HG02981 (cell line): ENCODE results near the gene MDFI.

ENCODE experiments used
- ATAC-seq: cut with Tn5 transposase; IDR thresholded peaks from one replicate; pipeline ENCODE4 v1.9.1; 2021; ENCODE audit warnings: mild to moderate bottlenecking, moderate library complexity; ENCODE audit not compliant: unreplicated experiment

MDFI gene

GRCh38 chr6:41630946-41631345 is 7.3 kb upstream of the MDFI start:
- ATAC-seq = no peak

- no peak for ATAC-seq
Measured at GRCh38 chr6:41633056-41633634, 5.1 kb upstream of the MDFI start.

- ATAC-seq = no peak
Measured at GRCh38 chr6:41634657-41635056, 3.6 kb upstream of the MDFI start.

GRCh38 chr6:41635365-41635764 is 2.9 kb upstream of the MDFI start:
- ATAC-seq = no peak

DNA sequence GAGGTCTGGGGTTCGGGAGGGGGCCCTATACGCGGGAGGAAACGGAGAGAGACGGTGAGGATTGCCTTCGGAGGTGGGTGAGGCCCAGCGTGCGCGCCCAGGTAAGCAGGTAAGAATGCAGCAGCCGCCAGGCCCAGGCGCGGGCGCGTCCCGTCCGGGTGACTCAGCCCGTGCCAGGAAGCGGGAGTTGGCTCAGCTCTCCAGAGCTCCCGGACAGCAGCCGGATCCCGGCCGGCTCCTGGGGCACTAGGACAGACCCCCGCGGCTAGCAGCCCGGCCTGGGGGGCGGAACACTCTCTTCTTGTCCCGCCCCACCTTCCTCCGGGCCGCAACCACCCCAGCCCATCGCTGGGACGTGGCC is 1.5 kb upstream of the MDFI start:
- no peak for ATAC-seq

GRCh38 chr6:41637194-41638001 is 870 bp upstream of the MDFI start:
- no peak for ATAC-seq

- ATAC-seq = no peak
Measured at GRCh38 chr6:41638935-41639808, 904 bp downstream of the MDFI start.

DNA sequence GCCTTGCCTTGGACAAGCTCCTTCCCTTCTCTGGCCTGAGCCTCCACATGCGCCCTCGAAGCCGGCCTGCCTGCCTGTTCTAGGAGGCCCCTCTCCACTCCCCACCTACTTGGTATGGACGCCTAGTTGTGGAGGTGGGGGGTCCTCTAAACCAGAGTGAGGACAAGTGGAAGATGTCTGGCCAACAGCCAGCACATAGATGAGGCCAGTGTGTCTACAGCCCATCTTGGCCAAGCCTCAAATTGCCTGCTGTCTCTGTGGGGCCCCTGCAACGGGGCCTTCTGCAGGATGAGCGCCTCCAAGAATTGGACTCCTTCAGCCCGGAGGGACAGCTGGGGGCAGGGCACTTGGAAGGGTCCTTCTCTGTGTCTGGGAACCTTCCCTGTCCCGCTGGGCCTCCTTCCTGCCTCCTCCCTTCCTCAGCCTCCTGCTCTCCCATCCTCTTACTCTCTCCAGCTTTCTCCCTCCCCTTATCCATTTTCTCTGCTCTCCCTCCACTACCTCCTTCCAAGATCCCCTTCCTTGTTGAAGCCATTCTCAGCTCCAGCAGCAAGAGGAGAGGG is 1.6 kb downstream of the MDFI start:
- no peak for ATAC-seq

GRCh38 chr6:41640426-41640825 is 2.2 kb downstream of the MDFI start:
- no peak for ATAC-seq

GRCh38 chr6:41641352-41641925 is 3.2 kb downstream of the MDFI start:
- ATAC-seq = no peak

- ATAC-seq = no peak
Measured at GRCh38 chr6:41642090-41642959, 4.1 kb downstream of the MDFI start.

DNA sequence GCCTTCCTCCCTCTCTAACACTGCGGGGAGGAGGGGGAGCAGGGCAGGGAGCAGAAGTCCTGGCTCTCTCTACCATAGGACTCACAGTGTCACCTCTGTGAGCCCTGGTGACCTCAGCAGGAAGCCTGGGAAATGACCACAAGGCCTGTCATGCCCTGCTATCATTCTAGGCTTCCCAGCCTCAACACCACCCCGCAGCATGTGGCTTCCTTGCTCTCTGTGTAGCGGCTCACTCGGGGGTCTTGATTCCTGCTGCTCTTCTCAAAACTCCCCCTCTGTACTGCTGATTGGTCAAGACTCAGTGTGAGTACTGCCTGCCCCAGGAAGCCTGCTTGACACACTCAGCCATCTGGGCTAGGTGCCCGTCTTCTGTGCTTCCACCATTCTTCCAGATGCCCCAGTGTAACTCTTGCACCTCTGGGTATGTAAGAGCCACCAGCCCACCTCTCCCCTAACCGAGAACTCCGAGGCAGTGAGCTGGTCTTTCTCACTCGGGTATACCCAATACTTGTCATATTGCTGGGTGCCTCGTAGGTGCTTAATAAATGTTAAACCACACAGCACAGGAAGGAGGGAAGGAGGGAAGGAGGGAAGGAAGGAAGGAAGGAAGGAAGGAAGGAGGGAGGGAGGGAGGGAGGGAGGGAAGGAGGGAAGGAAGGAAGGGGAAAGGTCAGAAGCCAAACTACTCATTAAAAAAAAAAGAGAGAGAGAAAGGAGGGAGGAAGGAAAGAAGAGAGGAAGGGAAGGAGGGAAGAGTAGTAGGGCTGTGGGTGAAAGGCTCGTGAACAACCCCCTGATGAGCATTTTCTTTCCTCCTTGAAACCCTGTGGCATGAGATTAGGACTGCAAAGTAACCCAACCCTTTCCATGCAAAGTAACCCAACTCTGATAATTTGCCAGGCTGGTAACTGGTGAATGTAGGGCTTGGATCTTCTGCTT is 5.0 kb downstream of the MDFI start:
- ATAC-seq = no peak

DNA sequence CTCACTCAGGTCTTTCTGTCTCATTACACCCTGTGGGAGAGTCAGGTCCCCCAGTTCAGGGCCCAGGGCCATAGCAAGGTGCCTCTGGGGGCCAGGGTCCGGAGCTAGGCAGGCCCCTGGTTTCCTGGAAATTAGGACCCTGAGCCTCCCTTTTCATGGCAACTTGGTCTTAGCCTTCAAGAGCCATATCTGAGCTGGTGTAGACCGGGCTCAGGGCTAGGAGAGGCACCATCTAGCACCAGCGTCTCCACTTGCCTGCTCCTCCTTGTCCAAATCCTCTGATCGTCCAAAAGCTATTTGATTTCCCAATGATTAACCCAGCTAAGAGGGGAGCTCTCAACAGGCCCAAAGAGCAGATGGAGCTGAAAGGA is 5.6 kb downstream of the MDFI start:
- ATAC-seq = no peak

- no peak for ATAC-seq
Measured at GRCh38 chr6:41644297-41644879, 6.1 kb downstream of the MDFI start.

- ATAC-seq = no peak
Measured at GRCh38 chr6:41645007-41645618, 6.8 kb downstream of the MDFI start.

- ATAC-seq = no peak
Measured at GRCh38 chr6:41646026-41646795, 7.9 kb downstream of the MDFI start.

GRCh38 chr6:41647061-41647511 is 8.8 kb downstream of the MDFI start:
- no peak for ATAC-seq
